ENCODE measurements around the gene NAALADL1. TPM values are rescaled to one million over a fixed set of nuclear protein-coding genes. Genes with fewer than 3 reads are reported as not detected.

The NAALADL1 gene
- total RNA-seq, 1 donor from 2014 or later, result not detected

DNA sequence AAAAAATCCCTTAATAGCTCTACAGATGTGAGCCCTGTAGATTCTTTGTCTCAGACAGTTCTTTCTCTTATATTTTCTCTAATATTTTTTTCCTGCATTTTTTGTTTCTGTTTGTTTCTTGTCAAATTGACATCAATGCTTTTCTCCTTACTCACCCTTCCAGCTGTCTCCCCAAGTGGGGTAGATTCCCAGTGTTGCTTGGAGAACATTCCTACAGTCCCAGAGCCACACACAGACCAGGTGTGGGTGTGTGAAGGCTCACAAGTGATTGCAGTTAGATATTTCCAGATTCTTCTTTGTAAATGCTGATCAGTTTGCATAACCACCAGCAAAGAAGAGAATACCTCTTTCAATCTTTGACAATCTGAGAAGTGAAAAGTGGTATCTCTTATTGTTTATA, 45.1 kb upstream of the NAALADL1 start:
- Mint-ChIP-seq H3K27me3 (ENCODE audit: unreplicated experiment) (peaks cover 10% of the 10 kb centered on the region), H3K36me3 (ENCODE audit: low read depth, unreplicated experiment) (peaks cover 12% of the 10 kb centered on the region), H3K9me3 (ENCODE audit: unreplicated experiment) (no peaks in the 10 kb centered on the region), H3K4me1 (ENCODE audit: unreplicated experiment) (peaks cover 3% of the 10 kb centered on the region), H3K4me3 (ENCODE audit: unreplicated experiment) (no peak overlapping the region), H3K27ac (ENCODE audit: unreplicated experiment) (no peak overlapping the region)
- DNase-seq (ENCODE audit: low spot score), result no peak
- TF ChIP-seq, protein P1, sequence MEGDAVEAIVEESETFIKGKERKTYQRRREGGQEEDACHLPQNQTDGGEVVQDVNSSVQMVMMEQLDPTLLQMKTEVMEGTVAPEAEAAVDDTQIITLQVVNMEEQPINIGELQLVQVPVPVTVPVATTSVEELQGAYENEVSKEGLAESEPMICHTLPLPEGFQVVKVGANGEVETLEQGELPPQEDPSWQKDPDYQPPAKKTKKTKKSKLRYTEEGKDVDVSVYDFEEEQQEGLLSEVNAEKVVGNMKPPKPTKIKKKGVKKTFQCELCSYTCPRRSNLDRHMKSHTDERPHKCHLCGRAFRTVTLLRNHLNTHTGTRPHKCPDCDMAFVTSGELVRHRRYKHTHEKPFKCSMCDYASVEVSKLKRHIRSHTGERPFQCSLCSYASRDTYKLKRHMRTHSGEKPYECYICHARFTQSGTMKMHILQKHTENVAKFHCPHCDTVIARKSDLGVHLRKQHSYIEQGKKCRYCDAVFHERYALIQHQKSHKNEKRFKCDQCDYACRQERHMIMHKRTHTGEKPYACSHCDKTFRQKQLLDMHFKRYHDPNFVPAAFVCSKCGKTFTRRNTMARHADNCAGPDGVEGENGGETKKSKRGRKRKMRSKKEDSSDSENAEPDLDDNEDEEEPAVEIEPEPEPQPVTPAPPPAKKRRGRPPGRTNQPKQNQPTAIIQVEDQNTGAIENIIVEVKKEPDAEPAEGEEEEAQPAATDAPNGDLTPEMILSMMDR (IDR thresholded peaks at IDR 0.05; ENCODE audit: unreplicated experiment), result no peak

DNA sequence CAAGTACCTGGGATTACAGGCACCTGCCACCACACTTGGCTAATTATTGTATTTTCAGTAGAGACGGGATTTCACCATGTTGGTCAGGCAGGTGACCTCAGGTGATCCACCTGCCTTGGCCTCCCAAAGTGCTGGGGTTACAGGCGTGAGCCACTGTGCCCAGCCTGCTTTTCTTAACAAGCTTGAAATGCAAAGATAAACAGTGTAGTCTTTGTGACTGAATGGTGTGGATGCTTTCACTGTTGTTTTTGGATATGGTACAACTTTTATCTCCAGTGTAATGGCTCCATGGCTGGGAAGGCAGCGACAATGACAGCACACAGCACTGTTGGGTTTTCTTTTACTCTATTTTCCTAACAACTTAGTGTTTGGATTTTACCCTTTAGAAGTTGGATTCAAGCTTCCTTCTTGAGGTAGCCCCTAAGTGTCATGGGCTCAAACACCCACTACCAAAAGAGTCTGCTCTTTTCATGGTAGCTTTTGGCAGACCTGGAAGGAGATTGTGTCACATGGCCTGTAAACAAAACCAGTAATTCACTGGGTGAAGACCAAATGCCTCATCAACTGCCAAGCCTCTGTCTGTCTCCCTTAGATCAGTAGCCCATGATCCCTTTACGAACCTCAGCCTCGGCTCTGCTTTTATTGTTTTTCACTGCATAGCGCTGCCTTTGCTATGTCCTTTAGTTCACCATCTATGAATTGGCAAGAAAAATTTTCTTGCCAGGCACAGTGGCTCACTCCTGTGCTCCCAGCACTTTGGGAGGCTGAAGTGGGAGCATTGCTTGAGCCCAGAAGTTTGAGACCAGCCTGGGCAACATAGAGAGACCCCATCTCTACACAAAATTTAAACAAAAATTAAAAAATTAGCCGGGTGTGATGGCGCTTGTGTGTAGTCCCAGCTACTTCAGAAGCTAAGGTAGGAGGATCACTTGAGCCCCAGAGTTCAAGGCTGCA, 44.1 kb upstream of the NAALADL1 start:
- Mint-ChIP-seq H3K9me3 (ENCODE audit: unreplicated experiment) (no peaks in the 10 kb centered on the region), H3K27me3 (ENCODE audit: unreplicated experiment) (peaks cover 10% of the 10 kb centered on the region), H3K4me3 (ENCODE audit: unreplicated experiment) (no peak overlapping the region), H3K36me3 (ENCODE audit: low read depth, unreplicated experiment) (peaks cover 12% of the 10 kb centered on the region), H3K4me1 (ENCODE audit: unreplicated experiment) (peaks cover 3% of the 10 kb centered on the region), H3K27ac (ENCODE audit: unreplicated experiment) (no peak overlapping the region)
- TF ChIP-seq, protein P1 (IDR thresholded peaks at IDR 0.05; ENCODE audit: unreplicated experiment), result no peak
- DNase-seq (ENCODE audit: low spot score), result no peak

DNA sequence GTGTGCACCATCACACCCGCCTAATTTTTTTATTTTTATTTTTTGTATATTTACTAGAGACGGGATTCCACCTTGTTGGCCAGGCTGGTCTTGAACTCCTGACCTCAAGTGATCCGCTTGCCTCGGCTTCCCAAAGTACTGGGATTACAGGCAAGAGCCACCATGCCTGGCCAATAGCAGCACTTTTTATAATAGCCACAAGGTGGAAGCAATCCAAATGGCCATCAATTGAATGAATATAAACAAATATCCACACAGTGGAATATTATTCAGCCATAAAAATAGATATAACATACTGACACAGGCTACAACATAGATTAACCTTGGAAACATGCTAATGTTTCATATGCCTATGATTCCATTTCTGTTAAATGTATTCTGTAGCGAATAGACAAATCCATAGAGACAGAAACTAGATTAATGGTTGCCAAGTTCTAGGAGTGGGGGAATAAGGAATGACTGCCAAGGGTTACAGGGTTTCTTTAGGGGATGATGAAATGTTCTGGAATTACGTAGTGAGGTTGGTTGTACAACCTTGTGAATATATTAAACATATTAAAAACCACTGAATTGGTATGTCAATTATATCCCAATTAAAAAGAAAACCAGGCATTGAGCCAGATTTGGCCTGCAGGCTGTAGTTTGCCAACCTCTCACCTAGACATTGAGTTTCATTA, 42.5 kb upstream of the NAALADL1 start:
- no peaks in the 10 kb centered on the region for H3K9me3 Mint-ChIP-seq (ENCODE audit: unreplicated experiment)
- peaks cover 3% of the 10 kb centered on the region for H3K36me3 Mint-ChIP-seq (ENCODE audit: low read depth, unreplicated experiment)
- no peak overlapping the region for H3K27ac Mint-ChIP-seq (ENCODE audit: unreplicated experiment)
- TF ChIP-seq, protein P1 (IDR thresholded peaks at IDR 0.05; ENCODE audit: unreplicated experiment), result no peak
- H3K4me3 Mint-ChIP-seq (ENCODE audit: unreplicated experiment), result no peak overlapping the region
- peaks cover 6% of the 10 kb centered on the region for H3K27me3 Mint-ChIP-seq (ENCODE audit: unreplicated experiment)
- DNase-seq (ENCODE audit: low spot score), result no peak
- H3K4me1 Mint-ChIP-seq (ENCODE audit: unreplicated experiment), result peaks cover under 1% of the 10 kb centered on the region

DNA sequence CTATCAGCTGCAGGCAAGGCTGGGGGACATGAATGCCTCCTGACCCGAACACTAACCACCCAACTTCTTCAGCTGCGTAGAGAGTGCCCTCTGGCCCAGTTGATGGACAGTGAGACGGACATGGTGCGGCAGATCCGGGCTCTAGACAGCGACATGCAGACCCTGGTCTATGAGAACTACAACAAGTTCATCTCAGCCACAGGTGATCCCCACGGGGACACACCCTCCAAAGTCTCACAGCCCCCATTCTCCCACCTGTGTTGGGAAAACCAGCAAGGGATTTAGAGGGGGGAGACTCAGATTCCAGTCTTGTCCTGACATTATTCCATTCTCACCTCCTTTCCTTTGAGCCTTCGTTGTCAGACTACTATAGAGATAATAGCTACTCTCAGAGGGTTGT, 38.6 kb upstream of the NAALADL1 start:
- H3K36me3 Mint-ChIP-seq (ENCODE audit: low read depth, unreplicated experiment), result no peaks in the 10 kb centered on the region
- H3K27ac Mint-ChIP-seq (ENCODE audit: unreplicated experiment), result no peak overlapping the region
- peaks cover 6% of the 10 kb centered on the region for H3K27me3 Mint-ChIP-seq (ENCODE audit: unreplicated experiment)

More for the DNA sequence above, 38.6 kb upstream of the NAALADL1 start:
- Mint-ChIP-seq H3K4me3 (ENCODE audit: unreplicated experiment) (peak overlapping the region; percentile 95), H3K4me1 (ENCODE audit: unreplicated experiment) (peaks cover 5% of the 10 kb centered on the region), H3K9me3 (ENCODE audit: unreplicated experiment) (no peaks in the 10 kb centered on the region)
- TF ChIP-seq, protein P1 (IDR thresholded peaks at IDR 0.05; ENCODE audit: unreplicated experiment), result no peak
- DNase-seq (ENCODE audit: low spot score), result no peak

Data from endothelial cell (in vitro differentiated cells).